Fibroblast of the aortic adventitia (primary cell): ENCODE data around the gene RNF144A. TPM values are rescaled to one million over a fixed set of nuclear protein-coding genes. Genes with fewer than 3 reads are reported as not detected.

Experiments used
- DNase-seq: peaks from one replicate; pipeline ENCODE4 v3.0.0-alpha.2; 2010; ENCODE audit warnings: low read depth
- H3K4me3 ChIP-seq: 2 replicates; pipeline ENCODE4 v1.5.1; 2011; ENCODE audit warnings: low read depth, mild to moderate bottlenecking, control low read depth, low read length, moderate library complexity
- CTCF ChIP-seq: IDR thresholded peaks from 2 replicates; pipeline ENCODE4 v1.5.1; 2011; ENCODE audit warnings: mild to moderate bottlenecking, low read length, control low read depth, inconsistent platforms; ENCODE audit not compliant: insufficient read depth
- total RNA-seq: library from RNA; depleted of rRNA; stranded (reverse); fragments of >200 nt; gene quantifications from 2 replicates; pipeline ENCODE4 v1.2.3, GENCODE V29; 2012; ENCODE audit warnings: low replicate concordance

Gene RNF144A
- total RNA-seq, 1 donor = 10.8 TPM

DNA sequence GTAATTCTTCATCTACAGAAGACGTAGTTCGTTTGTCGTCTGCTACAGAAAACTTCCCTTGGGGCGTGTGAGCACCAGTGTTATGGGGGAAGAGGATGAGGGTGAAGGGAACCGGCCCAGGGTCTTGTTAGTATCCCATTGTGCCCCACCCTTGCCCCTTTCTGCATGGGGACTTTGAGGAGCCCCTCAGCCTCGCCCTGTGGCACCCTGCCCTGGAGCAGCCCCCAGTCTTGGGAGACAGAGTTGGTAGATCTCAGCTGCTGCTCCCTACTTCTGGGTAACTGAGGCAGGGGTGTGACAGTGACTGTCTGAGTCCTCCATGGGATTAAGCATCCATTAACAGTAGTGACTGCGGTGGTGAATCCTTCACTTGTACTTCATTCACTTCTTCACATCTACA, 50.1 kb downstream of the RNF144A start:
- TF ChIP-seq CTCF = no peak
- DNase-seq = no peak
- no peak overlapping the region for H3K4me3 ChIP-seq

DNA sequence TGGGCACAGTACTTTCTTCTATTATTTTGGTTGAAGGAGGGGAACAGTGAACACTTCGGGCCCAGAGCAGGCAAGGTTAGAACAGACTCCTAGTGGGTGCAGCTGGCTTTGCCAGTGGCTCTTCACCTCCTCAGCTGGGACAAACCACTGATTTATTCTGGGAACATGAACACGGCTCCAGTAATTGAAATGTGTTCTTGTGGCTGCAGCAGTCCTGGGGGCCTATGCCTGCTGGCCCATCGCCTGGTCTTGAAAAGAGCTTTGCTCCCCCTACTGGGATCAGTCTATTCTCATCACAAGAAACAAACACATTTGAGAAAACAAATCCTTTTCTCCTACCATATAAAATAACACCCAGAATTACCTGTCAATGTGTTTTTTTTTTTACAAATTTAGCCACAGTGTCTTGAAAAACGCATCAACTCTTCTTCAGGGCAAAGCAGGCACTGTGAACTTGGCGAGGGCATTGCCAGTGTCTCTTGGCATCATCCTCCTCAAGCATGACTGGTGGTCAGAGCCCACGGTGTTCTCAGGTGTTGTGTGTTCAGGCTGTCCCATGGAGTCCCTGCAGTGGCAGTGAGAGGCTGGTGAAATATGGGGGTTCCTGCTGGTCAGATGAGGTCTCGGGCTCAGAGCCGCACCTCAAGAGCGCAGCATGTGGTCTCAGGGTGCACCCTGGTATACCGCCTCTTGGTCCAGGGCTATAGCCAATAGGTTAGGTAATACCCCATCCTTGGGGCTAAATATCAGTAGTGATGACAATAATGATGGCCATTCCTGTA, 51.3 kb downstream of the RNF144A start:
- no peak for DNase-seq
- no peak for TF ChIP-seq CTCF
- no peak overlapping the region for H3K4me3 ChIP-seq

DNA sequence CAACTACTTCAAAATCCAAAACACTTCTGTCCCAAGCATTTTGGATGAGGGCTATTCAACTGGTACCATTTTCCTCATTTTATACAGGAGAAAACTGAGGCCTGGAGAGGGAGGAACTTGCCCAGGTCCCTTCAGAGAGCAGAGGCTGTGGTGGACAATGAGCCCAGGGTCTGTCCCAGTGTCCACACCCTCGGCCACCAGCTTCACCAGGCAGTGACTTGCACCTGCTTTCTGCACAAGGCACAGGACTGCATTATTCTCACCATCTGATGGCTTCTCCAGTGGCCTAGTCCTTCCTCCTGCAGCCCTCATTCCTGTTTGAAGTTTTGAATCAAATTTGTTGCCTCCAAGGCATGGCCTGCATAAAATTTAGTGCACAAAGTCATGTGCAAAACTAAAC, 53.3 kb downstream of the RNF144A start:
- no peak for TF ChIP-seq CTCF
- no peak overlapping the region for H3K4me3 ChIP-seq
- DNase-seq = no peak

- no peak for TF ChIP-seq CTCF
- no peak for DNase-seq
- H3K4me3 ChIP-seq = no peak overlapping the region
Measured at GRCh38 chr2:6970976-6971480, 53.8 kb downstream of the RNF144A start.

GRCh38 chr2:6971502-6971901, 54.3 kb downstream of the RNF144A start:
- no peak for TF ChIP-seq CTCF
- H3K4me3 ChIP-seq = no peak overlapping the region
- DNase-seq = no peak

- no peak for DNase-seq
- H3K4me3 ChIP-seq = no peak overlapping the region
- no peak for TF ChIP-seq CTCF
Measured at GRCh38 chr2:6972067-6972710, 55.0 kb downstream of the RNF144A start.
